ENCODE data around the gene PACS2.

PACS2 gene

GRCh38 chr14:105349992-105350391, 35.4 kb downstream of the PACS2 start:
- no peak for ATAC-seq
- TF ChIP-seq TCF4 (CRISPR knock-in tag; IDR thresholded peaks at IDR 0.05; ENCODE audit: borderline replicate concordance) (no peak), TOX (CRISPR knock-in tag; IDR thresholded peaks at IDR 0.05; ENCODE audit: borderline replicate concordance) (no peak), CSRNP3 (CRISPR knock-in tag; IDR thresholded peaks at IDR 0.05) (no peak), ESRRG (CRISPR knock-in tag; IDR thresholded peaks at IDR 0.05) (no peak), ZFP3 (CRISPR knock-in tag; IDR thresholded peaks at IDR 0.05) (no peak), PATZ1 (CRISPR knock-in tag; IDR thresholded peaks at IDR 0.05; ENCODE audit: borderline replicate concordance) (no peak), RARB (CRISPR knock-in tag; IDR thresholded peaks at IDR 0.05) (no peak), ZC3H10 (CRISPR knock-in tag; IDR thresholded peaks at IDR 0.05) (no peak), ISL1 (CRISPR knock-in tag; IDR thresholded peaks at IDR 0.05) (no peak), SNAI2 (CRISPR knock-in tag; IDR thresholded peaks at IDR 0.05) (no peak), ZFP30 (CRISPR knock-in tag; IDR thresholded peaks at IDR 0.05) (no peak), ZNF565 (CRISPR knock-in tag; conservative IDR thresholded peaks at IDR 0.05; ENCODE audit: low read depth) (no peak), CREB5 (CRISPR knock-in tag; IDR thresholded peaks at IDR 0.05; ENCODE audit: low read depth) (no peak), ZNF70 (CRISPR knock-in tag; IDR thresholded peaks at IDR 0.05) (no peak), BACH2 (CRISPR knock-in tag; IDR thresholded peaks at IDR 0.05; ENCODE audit: borderline replicate concordance) (no peak), GLIS3 (CRISPR knock-in tag; IDR thresholded peaks at IDR 0.05) (no peak)

GRCh38 chr14:105350450-105351244, 36.1 kb downstream of the PACS2 start:
- ATAC-seq, result no peak
- TF ChIP-seq TCF4 (CRISPR knock-in tag; IDR thresholded peaks at IDR 0.05; ENCODE audit: borderline replicate concordance), result no peak
- TF ChIP-seq ZFP30 (CRISPR knock-in tag; IDR thresholded peaks at IDR 0.05), result no peak
- no peak for TF ChIP-seq SNAI2 (CRISPR knock-in tag; IDR thresholded peaks at IDR 0.05)
- no peak for TF ChIP-seq PPARA (CRISPR knock-in tag; IDR thresholded peaks at IDR 0.05; ENCODE audit: borderline replicate concordance)
- no peak for TF ChIP-seq ZNF8 (CRISPR knock-in tag; IDR thresholded peaks at IDR 0.05)
- no peak for TF ChIP-seq CREB5 (CRISPR knock-in tag; IDR thresholded peaks at IDR 0.05; ENCODE audit: low read depth)
- no peak for TF ChIP-seq ISL1 (CRISPR knock-in tag; IDR thresholded peaks at IDR 0.05)

- TF ChIP-seq ARNTL (CRISPR knock-in tag; IDR thresholded peaks at IDR 0.05; ENCODE audit: borderline replicate concordance, low read depth) (no peak), CREB5 (CRISPR knock-in tag; IDR thresholded peaks at IDR 0.05; ENCODE audit: low read depth) (no peak)
- ATAC-seq, result no peak
Observed at GRCh38 chr14:105351410-105351809, 36.9 kb downstream of the PACS2 start.
